IPS-11a (cell line): Measurements from ENCODE around the gene KIF18B.

Experiments used
- H3K4me3 ChIP-seq: one replicate; pipeline ENCODE4 v1.5.1; 2013; ENCODE audit warnings: low read depth, low read length, control low read depth

The KIF18B gene

GRCh38 chr17:44884941-44885340 is 62.6 kb downstream of the KIF18B start:
- no peak overlapping the region for H3K4me3 ChIP-seq

DNA sequence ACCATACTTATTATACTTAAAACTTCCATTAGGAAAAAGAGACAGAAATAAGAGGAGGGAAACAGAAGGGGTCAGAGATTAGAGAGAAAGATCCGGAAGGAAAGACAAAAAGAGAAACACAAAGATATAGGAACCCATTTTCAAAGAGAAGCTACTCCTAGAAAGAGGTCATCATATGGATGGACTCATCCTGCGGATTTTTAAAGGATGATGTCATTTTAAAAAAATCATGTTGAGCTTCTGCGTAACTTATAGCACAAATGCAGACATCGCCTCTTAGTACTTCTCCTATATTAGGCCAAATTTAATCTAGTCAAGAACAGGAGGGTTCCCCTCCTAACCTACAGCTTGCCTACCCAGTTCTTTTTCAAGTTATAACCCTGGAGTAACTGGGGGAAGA is 66.4 kb downstream of the KIF18B start:
- H3K4me3 ChIP-seq = no peak overlapping the region

DNA sequence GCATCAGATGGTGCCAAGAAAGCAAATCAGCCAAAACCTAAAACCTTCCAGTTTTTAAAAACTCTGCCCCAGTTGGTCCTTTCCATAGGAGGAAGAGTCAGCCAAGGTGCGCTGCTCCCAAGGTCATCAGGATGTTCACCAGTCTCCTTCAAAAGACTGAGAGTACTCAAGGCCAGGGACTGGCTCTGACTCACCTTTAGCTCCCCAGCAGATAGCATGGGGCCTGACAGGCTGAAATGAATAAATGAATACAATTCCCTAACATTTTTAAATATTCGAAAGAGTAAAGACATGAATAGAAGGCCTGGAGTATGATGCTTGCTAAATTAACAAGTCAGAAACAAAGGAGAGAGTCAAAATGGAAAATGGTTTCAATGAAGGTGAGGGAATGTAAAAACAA is 67.5 kb downstream of the KIF18B start:
- no peak overlapping the region for H3K4me3 ChIP-seq

DNA sequence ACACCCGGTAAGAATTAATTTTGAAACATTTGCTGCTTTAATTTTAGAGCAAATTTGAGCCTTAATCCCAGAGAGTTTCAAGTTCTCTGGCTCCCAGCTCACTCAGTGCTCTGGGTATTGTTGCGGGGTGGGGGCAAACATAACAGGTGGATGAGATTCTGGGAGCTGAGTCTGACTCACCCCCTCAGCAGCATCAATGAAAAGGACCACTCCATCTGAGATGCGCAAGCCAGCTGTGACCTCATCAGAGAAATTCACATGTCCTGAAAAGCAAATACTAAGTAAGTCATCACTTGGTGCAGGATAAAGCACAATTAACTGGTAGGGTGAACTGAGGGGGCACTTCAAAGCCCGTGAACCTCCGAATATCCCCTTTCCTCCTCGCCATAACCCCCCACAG is 68.2 kb downstream of the KIF18B start:
- H3K4me3 ChIP-seq = no peak overlapping the region

DNA sequence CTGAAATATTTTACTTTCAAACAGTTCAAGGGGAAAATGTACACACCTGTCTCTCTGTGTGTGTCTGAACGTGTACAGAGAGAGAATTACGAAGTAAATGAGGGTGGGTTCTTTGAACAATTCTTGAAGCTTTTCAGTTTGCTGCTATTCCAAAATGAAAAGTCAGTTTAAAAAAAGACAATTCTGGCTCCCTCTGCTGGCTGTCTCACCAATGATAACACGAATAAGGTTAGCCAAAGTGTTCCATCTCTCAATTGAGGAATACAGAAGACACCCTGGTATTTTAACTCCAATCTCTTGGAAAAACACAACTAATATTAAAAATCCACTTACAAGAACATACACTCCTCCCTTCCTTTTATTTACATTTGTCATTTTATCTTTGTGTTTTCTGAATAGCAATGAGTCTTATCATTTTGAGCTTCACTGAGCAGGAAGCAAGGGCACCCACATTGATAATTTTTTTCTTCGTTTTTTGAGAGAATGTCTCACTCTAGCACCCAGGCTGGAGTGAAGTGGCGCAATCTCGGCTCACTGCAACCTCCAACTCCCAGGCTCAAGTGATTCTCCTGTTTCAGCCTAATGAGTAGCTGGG is 68.8 kb downstream of the KIF18B start:
- H3K4me3 ChIP-seq = no peak overlapping the region

DNA sequence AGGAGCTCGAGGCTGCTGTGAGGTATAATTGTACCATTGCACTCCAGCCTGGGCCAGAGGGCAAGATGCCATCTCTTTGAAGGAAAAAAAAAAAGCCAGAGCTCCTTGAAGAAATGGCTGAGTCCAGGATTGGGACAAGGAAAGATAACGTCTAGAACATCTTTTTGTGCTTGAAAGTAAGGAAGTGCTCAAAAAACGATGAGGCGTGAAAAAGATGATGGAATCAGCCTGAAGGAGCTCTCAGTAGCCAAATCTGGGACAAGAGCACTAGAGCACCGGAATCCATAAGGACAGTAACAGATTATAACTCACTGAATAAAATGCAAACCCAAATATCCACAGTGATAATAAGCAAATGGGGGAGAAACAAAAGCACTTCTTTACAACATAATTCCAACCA is 70.5 kb downstream of the KIF18B start:
- H3K4me3 ChIP-seq = no peak overlapping the region

DNA sequence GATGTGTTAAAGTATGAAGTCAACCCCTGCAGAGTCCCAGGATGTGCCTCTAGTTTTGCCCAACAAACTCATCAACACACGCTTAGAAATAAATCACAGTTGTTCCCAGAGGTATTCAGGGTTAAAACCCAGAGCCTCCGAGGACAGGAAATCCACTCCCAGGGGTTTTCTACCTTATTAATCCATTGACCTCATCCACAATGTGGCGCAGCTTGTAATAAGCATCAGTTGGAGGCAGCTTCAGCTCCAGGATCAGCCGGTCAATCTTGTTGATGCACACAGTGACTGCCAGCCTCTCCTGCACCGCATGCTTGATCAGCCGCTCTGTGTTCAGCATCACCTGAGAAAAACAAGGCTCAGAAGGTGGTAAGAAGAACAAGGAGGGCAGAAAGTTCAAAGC is 71.8 kb downstream of the KIF18B start:
- no peak overlapping the region for H3K4me3 ChIP-seq
